ENCODE results near the gene GPR146.
A peak's percentile ranks its signal among the peaks of the same experiment; 100 is the strongest.

The GPR146 gene

DNA sequence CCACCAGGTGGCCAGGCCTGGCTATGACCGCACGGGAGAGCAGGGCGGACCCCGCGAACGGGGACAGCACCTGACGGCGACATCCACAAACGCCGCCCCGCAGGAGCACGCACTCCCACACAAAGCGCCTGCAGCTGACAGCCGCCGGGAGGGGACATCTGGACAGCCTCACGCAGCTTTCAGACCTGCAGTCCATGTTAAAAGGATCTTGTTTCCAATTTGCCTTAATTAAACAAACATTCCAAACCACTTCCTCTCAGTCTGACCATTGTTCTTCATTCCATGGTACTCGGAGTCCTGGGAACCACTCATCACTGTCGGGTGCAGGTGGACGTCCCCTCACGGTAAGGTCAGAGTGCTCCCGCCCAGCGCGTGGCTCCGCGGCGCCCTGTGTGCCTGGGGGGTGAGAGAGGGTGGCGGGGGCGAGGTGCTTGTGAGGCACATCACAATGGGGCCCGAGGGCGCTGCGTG is 37.6 kb downstream of the GPR146 start:
- no peak overlapping the region for H3K27ac Mint-ChIP-seq
- peaks cover 0 to 3% of the 10 kb centered on the region in 2 donors for H3K4me1 Mint-ChIP-seq (ENCODE audit: low read depth in 2 of 2)
- H3K27me3 Mint-ChIP-seq = no peaks in the 10 kb centered on the region
- H3K4me3 Mint-ChIP-seq = no peak overlapping the region
- H3K9me3 Mint-ChIP-seq = no peaks in the 10 kb centered on the region
- DNase-seq (no peak), ATAC-seq (replicated peaks) (no peak)
- H3K36me3 Mint-ChIP-seq (ENCODE audit: insufficient read depth) = peaks cover 2% of the 10 kb centered on the region

DNA sequence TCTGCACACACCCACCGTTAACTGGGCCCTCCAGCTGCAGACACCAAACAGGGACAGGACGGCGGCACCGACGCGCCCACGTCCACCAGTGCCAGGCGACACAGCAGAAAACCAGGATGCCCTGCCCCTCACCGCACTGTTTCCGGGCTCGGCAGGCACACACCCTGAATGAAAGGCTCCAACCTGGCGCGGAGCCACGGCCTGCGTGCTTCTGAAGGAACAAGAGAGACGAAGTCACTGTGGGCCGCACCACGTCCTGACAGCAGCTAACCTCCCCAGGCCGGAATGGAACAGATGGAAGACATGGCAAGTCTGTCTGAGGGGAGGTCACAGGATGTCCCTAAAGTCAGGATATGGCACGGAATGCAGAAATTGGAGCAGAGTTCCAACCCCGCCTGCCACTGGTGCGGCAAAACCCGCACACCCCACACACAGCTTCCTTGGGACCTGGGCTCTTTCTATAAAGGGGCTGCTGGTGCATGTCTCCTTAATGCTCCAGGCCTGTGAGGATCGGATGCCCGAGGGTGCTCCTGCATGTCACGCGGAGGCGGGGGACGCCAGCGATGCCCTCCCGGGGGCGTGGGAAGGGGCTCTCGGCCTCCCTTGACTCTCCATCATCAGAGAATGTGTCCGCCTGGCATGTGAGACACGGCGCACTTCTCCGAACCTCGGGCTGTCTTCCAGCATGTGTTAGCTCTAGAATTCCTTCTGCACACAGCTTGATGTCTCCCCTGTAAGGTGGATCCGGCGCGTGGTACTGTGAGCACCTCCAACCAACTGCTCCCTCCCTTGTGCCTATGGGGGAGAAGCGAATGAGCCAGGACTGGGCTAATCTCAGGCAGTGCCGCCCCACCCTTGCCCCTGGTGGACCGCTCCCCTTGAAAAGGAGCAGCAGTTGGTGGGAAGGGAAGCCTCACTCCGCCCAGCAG is 39.6 kb downstream of the GPR146 start:
- Mint-ChIP-seq H3K4me3 (no peak overlapping the region), H3K27ac (no peak overlapping the region), H3K27me3 (no peaks in the 10 kb centered on the region), H3K9me3 (no peaks in the 10 kb centered on the region), H3K36me3 (ENCODE audit: insufficient read depth) (peaks cover 2% of the 10 kb centered on the region), H3K4me1 (ENCODE audit: low read depth in 2 of 2) (peaks cover 0 to 6% of the 10 kb centered on the region in 2 donors)
- ATAC-seq (replicated peaks) (no peak), DNase-seq (no peak)

DNA sequence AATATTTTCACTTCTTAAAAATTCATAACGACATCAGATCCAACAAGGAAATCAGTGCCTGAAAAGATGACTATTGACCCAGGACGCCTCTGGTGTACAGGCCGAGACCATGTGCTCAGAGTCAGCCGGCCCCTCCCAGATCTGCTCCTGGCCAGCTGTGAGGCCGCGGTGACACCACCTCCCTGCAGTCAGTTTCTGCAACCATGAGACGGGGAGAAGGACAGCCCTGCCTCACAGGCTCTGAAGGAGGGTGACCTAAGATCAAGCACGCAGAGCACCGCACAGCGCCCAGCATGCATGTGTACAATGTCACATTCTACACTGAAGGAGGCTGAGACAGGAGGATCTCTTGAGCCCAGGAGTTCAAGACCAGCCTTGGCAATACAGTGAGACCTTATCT is 40.9 kb downstream of the GPR146 start:
- no peak for ATAC-seq (replicated peaks)
- H3K4me3 Mint-ChIP-seq = no peak overlapping the region

DNA sequence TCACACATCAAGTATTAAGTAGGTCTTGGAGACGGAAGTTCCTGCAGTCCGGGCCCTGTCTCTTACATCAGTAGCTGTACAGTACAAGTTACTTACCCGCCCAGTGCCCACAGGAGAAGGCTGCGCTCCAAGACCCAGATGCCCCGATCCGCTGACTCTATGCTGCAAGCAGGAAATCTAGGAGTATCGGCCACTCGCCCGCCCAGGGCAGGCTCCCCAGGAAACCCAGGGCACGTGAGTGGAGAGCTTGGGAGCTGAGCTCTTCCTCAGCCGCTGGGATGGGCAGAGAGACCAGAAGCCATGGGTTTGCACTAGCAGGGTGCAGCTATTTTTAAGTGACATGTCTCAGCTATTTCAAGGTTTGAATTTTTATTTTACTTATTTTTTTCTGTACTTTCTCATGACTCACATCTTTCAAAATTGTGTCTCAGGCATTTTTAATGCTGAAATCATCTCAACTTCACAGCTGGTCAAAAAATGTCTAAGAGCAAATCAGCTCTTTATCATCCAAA is 41.6 kb downstream of the GPR146 start:
- H3K27me3 Mint-ChIP-seq = no peaks in the 10 kb centered on the region
- no peak overlapping the region for H3K4me3 Mint-ChIP-seq
- peaks cover 2% of the 10 kb centered on the region for H3K36me3 Mint-ChIP-seq (ENCODE audit: insufficient read depth)
- no peak overlapping the region for H3K27ac Mint-ChIP-seq
- H3K9me3 Mint-ChIP-seq = no peaks in the 10 kb centered on the region
- H3K4me1 Mint-ChIP-seq (ENCODE audit: low read depth in 2 of 2) = peaks cover 0 to 6% of the 10 kb centered on the region in 2 donors
- DNase-seq (no peak), ATAC-seq (replicated peaks) (no peak)

More for the DNA sequence above, 40.9 kb downstream of the GPR146 start:
- peaks cover 0 to 6% of the 10 kb centered on the region in 2 donors for H3K4me1 Mint-ChIP-seq (ENCODE audit: low read depth in 2 of 2)
- no peaks in the 10 kb centered on the region for H3K9me3 Mint-ChIP-seq
- DNase-seq = no peak
- no peaks in the 10 kb centered on the region for H3K27me3 Mint-ChIP-seq
- no peak overlapping the region for H3K27ac Mint-ChIP-seq
- peaks cover 2% of the 10 kb centered on the region for H3K36me3 Mint-ChIP-seq (ENCODE audit: insufficient read depth)

DNA sequence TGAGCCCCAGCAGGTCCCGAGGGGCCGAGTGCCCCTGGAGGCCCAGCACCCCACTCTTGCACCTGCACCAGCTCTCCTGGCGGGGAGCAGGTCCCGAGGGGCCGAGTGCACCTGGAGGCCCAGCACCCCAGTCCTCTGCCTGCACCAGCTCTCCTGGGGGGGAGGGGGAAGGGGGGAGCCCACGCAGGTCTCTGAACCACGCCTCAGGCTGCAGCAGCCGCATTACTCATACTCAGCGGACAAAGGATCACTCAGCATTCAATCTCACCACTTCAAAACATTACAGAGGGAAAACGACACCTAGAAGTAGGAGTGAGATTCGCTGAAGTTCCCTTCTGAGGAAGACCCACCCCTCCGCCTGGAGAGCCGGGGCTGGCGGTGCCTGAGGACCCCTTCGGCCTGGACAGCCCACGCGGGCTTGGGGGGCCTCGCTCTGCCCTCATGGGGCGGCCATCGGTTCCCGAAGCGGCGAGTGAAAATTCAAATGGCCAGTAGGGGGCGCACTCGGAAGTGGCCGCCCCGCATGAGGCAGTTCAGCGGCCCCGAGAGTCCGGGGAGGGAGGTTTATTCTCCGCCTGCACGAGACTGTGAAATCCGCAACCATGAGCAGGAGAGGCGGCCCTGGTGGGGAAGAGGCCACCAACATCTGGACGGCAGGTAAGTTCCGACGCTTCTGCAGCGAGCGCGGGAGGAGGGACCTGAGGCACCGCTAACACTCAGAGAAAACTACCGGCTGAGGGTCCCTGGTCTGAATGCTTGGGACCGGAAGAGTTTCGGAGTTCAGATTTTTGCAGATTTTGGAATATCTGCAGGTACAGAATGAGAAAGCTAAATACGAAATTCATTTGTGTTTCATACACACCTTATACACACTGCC is 42.5 kb downstream of the GPR146 start:
- peak; percentile 91 for ATAC-seq (replicated peaks)
- H3K36me3 Mint-ChIP-seq (ENCODE audit: insufficient read depth) = peaks cover 2% of the 10 kb centered on the region
- H3K4me1 Mint-ChIP-seq (ENCODE audit: low read depth in 2 of 2) = peaks cover 0 to 10% of the 10 kb centered on the region in 2 donors
- H3K4me3 Mint-ChIP-seq = peak overlapping the region; percentile 62 to 65
- H3K27me3 Mint-ChIP-seq = no peaks in the 10 kb centered on the region
- peak; percentile 71 to 74 (median 71) for DNase-seq
- peak overlapping the region; percentile 15 to 52 for H3K27ac Mint-ChIP-seq
- H3K9me3 Mint-ChIP-seq = no peaks in the 10 kb centered on the region

DNA sequence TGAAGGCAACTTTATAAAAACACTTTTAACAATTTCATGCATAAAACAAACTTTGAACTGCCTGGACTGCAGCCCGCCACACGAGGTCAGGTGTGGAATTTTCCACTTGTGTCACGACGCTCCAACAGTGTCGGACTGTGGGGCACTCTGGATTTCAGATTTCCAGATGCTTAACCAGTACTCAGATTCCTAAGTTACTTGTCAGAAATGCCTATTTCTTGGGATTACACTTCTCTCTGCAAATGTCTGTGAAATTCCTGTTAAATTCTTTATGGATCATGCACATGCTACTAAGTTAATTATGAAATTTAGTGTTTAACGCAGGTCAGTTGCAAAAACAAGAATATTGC is 43.1 kb downstream of the GPR146 start:
- Mint-ChIP-seq H3K9me3 (no peaks in the 10 kb centered on the region), H3K36me3 (ENCODE audit: insufficient read depth) (peaks cover 2% of the 10 kb centered on the region), H3K27ac (peak overlapping the region; percentile 15 to 52), H3K4me3 (peak overlapping the region; percentile 62 to 65), H3K4me1 (ENCODE audit: low read depth in 2 of 2) (peaks cover 0 to 12% of the 10 kb centered on the region in 2 donors), H3K27me3 (no peaks in the 10 kb centered on the region)
- ATAC-seq (replicated peaks) (no peak), DNase-seq (no peak)

DNA sequence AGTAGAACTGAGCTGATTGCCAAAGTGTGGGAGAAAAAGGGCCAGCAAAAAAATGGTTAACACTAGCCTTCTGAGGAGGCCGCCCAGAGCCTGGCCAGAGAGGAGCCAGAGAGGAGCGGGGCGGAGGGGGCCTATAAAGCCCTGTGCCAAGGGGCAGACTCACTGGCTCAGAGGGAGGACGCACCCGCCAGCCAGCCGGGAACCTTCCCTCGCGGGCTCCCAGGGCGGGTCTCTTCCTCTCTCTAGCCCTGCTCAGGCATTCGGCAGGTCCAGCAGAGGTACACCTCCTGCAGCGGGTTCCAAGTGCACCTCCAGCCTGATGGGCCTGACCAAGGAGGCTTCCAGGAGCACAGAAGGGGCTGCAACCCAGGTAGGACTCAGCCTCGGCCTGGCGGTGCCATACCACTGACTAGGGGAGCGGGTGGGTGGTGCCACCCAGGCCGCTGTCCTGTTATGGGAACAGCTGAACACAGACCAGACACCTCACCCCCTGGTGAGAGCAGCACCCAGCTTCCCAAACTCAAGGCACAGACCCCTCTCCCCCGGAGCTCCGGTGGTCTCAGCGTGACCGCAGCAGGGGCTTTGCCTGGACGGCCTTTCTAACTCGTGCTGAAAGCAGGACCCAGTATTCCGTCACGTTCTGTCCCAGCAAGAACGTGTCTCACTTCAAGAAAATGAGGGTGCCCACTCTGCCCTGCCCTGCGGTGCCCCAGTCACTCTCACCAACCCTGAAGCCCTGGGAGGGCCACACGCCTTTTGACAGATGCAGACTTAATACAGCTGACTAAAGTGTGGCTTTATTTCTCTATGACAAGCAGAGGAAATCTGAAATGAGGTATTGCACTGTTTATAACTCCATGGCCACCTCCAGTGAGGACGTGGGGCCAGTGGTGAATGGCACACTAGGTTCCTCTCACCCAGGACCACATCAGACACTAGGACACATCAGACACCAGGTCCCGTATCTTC is 43.9 kb downstream of the GPR146 start, which contains the start of gene GPER1:
TSS of gene GPER1 (plus strand) at position 162 of the 969 bp plus-strand sequence. CDS start 3,616 bp downstream, outside the sequence.
- H3K4me1 Mint-ChIP-seq (ENCODE audit: low read depth in 2 of 2) = peaks cover 0 to 12% of the 10 kb centered on the region in 2 donors
- ATAC-seq (replicated peaks) = no peak
- peak within 1 kb of the TSS; percentile 15 to 52 for H3K27ac Mint-ChIP-seq
- no peaks in the 10 kb centered on the region for H3K9me3 Mint-ChIP-seq
- H3K4me3 Mint-ChIP-seq = peak within 1 kb of the TSS; percentile 62 to 65
- DNase-seq = no peak
- peaks cover 2% of the 10 kb centered on the region for H3K36me3 Mint-ChIP-seq (ENCODE audit: insufficient read depth)
- no peaks in the 10 kb centered on the region for H3K27me3 Mint-ChIP-seq

DNA sequence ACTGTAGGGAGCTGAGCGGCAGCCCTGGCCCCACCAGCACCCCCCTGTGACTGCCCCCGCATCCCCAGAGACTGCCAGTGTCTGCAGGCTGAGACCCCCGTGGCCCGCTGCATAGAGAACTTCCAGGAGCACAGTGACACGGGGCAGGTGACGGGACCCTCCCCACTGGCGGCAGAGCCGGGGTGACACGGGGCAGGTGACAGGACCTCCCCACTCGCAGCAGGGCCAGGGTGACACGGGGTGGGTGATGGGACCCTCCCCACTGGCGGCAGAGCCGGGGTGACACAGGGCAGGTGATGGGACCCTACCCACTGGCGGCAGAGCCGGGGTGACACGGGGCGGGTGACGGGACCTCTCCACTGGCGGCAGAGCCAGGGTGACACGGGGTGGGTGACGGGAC is 45.9 kb downstream of the GPR146 start:
- no peak for DNase-seq
- H3K4me3 Mint-ChIP-seq = no peak overlapping the region
- H3K27me3 Mint-ChIP-seq = no peaks in the 10 kb centered on the region
- H3K27ac Mint-ChIP-seq = no peak overlapping the region
- no peaks in the 10 kb centered on the region for H3K9me3 Mint-ChIP-seq
- H3K4me1 Mint-ChIP-seq (ENCODE audit: low read depth in 2 of 2) = peaks cover 0 to 12% of the 10 kb centered on the region in 2 donors
- peaks cover 2% of the 10 kb centered on the region for H3K36me3 Mint-ChIP-seq (ENCODE audit: insufficient read depth)
- no peak for ATAC-seq (replicated peaks)

DNA sequence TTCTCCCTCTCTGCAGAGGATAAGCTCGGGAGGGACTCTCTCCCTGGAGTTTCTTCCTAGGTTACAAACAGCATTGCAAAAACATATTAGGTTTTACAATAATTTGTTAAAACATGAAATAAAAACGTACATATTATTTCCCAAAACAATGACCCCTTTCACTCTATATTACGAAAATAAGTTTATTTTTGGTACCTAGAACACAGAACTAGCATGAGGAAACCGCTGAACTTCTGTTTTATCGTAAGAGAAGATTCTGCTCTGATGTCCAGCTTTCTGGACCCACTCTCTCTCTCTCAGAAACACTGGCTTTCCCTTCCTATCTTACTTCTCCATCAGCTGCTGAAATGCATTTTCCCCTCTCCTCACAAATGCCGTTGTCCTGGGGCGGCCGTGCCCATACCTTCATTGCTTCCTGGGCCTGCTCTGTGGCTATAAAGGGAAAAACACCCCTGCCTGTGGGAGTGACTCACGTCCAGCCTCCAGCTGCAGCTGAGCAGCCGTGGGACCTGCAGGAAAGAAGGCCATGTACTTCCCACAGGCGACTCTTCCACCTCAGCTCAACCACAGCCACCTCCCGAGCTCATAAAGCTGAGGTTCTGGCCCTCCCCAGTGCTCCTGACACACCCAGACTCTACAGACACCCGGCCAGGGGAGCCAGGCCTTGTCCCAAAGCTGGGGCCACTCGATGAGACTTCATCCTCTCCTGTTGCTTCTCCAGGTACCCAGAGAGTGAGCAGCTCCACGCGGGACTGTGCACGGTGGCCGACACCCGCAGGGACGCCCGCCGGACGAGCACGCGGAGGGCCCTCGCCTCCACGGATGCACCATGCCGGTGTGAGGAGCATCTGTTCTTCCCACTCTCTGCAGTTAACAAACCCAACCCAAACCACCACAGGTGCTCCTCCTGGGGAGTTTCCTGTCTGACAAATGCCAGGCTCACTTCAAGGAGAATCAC is 46.6 kb downstream of the GPR146 start:
- Mint-ChIP-seq H3K4me1 (ENCODE audit: low read depth in 2 of 2) (peaks cover 0 to 12% of the 10 kb centered on the region in 2 donors), H3K36me3 (ENCODE audit: insufficient read depth) (no peaks in the 10 kb centered on the region), H3K27me3 (no peaks in the 10 kb centered on the region), H3K9me3 (no peaks in the 10 kb centered on the region), H3K4me3 (no peak overlapping the region), H3K27ac (no peak overlapping the region)
- DNase-seq = no peak
- ATAC-seq (replicated peaks) = no peak

DNA sequence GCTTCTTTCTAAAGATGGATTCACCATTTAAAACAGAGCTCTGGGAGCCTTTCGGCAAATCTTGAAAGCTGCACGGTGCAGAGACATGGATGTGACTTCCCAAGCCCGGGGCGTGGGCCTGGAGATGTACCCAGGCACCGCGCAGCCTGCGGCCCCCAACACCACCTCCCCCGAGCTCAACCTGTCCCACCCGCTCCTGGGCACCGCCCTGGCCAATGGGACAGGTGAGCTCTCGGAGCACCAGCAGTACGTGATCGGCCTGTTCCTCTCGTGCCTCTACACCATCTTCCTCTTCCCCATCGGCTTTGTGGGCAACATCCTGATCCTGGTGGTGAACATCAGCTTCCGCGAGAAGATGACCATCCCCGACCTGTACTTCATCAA is 47.3 kb downstream of the GPR146 start:
- H3K27me3 Mint-ChIP-seq = no peaks in the 10 kb centered on the region
- ATAC-seq (replicated peaks) = no peak
- H3K27ac Mint-ChIP-seq = no peak overlapping the region

DNA sequence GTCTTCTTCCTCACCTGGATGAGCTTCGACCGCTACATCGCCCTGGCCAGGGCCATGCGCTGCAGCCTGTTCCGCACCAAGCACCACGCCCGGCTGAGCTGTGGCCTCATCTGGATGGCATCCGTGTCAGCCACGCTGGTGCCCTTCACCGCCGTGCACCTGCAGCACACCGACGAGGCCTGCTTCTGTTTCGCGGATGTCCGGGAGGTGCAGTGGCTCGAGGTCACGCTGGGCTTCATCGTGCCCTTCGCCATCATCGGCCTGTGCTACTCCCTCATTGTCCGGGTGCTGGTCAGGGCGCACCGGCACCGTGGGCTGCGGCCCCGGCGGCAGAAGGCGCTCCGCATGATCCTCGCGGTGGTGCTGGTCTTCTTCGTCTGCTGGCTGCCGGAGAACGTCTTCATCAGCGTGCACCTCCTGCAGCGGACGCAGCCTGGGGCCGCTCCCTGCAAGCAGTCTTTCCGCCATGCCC is 47.9 kb downstream of the GPR146 start:
- Mint-ChIP-seq H3K4me3 (no peak overlapping the region), H3K9me3 (no peaks in the 10 kb centered on the region), H3K27ac (no peak overlapping the region), H3K4me1 (ENCODE audit: low read depth in 2 of 2) (peaks cover 0 to 6% of the 10 kb centered on the region in 2 donors), H3K36me3 (ENCODE audit: insufficient read depth) (no peaks in the 10 kb centered on the region), H3K27me3 (no peaks in the 10 kb centered on the region)
- no peak for DNase-seq
- ATAC-seq (replicated peaks) = no peak

More for the DNA sequence above, 47.3 kb downstream of the GPR146 start:
- Mint-ChIP-seq H3K4me1 (ENCODE audit: low read depth in 2 of 2) (peaks cover 0 to 10% of the 10 kb centered on the region in 2 donors), H3K9me3 (no peaks in the 10 kb centered on the region), H3K4me3 (no peak overlapping the region), H3K36me3 (ENCODE audit: insufficient read depth) (no peaks in the 10 kb centered on the region)
- no peak for DNase-seq
